GM21367 (cell line): ENCODE measurements around the gene MMP14.
"Not testable (repeated sequence)": the region's sequence is repeated elsewhere in the genome, so short reads cannot be mapped to it uniquely, and the experiment has no call there.

Experiments used
- ATAC-seq: cut with Tn5 transposase; IDR thresholded peaks from one replicate; pipeline ENCODE4 v1.9.1; 2021; ENCODE audit not compliant: unreplicated experiment

The MMP14 gene

DNA sequence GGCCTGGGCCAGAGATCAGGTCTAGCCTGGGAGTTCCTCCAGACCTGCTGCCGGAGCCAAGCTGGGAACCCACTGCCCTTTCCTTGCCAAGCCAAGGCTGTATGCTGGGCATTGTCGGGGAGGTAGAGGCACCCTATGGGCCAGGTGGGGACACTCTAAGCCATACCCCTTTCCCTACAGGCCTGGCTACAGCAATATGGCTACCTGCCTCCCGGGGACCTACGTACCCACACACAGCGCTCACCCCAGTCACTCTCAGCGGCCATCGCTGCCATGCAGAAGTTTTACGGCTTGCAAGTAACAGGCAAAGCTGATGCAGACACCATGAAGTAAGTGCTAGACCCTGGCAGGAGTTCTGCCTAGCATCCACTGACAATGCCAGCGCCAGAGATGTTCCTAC lies 4.9 kb downstream of the MMP14 start:
- no peak for ATAC-seq

DNA sequence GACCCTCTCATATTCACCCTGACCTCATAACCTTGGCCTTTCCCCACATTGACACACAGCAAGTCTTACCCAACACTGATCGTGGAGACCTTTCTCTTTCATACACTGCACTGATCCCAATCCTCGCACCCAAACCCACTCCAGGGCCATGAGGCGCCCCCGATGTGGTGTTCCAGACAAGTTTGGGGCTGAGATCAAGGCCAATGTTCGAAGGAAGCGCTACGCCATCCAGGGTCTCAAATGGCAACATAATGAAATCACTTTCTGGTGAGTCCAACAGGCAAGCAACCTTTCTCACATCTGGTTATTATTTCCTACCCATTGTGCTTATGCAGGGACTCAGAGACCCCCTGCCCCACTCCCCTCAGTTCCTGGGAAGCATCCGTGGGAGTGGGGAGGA lies 5.4 kb downstream of the MMP14 start:
- ATAC-seq = no peak

- ATAC-seq = no peak
Observed at GRCh38 chr14:22842211-22843122, 6.1 kb downstream of the MMP14 start.

GRCh38 chr14:22843123-22843925 lies 6.9 kb downstream of the MMP14 start:
- ATAC-seq = no peak

- ATAC-seq = no peak
Observed at GRCh38 chr14:22844221-22845102, 8.1 kb downstream of the MMP14 start.

- ATAC-seq = no peak
Observed at GRCh38 chr14:22845103-22845394, 8.7 kb downstream of the MMP14 start.

- ATAC-seq = no peak
Observed at GRCh38 chr14:22845821-22846625, 9.6 kb downstream of the MMP14 start.

GRCh38 chr14:22846811-22847307 lies 10.5 kb downstream of the MMP14 start:
- ATAC-seq = no peak

DNA sequence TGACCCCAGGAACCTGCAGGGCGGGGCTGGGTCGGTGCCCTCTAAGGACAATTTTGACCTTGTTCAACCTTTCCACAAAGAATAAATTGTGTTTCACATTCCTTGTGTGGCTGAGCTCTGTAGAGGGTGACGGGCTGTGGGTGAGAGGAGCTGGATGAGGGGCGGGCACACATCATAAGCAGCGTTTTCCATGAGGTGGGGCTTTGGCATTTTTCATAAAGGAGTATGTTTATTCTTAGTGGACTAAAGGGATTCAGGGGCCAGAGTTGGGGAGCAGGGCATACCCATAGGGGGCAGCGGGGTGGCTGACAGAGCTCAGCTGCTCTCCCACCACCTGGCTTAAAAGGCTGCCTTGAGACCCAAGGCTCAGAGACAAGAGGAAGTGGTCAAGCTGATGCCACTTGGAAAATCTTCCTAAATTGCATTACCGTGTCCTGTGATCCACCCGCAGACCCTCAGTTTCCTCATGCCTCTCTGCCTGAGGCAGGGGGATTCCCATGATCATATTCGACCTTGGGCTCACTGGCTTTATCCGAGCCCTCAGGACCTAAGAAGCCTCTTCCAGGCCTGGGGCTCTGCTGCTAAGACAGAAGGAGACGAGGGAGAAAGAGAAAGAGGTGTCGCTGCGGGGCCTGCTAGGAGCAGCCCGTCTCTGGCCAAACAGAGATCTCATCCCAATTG lies 11.4 kb downstream of the MMP14 start:
- ATAC-seq = no peak

- ATAC-seq = no peak
Observed at GRCh38 chr14:22848351-22849164, 12.2 kb downstream of the MMP14 start.

DNA sequence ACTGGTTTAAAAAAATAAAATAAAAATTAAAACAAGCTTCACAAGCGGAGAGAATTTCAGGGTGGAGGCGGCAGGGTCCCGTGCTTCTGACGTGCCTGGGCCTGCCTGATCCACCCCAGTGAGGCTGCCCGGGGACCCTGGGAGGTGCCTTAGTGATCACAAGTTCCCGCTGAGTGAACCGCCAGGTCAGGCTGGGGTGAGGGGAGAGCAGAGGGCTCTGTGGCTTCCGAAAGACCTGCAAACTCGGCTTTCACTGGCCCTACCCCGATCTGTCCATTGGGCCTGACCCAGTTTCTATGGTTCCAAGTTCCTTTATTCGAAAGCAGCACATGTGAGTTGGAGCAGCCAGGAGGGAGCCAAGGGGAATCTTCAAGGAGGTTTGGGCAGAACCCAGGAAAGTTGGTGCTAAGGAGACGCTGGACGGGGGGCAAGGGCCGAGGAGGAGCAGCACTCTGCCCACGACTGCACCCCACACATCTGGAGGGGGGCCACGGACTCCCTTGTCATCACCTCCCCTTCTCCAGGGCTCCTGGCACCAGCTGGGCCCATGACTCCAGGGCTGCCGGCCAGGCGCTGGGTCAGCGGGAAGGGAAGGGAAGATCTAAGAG lies 12.9 kb downstream of the MMP14 start:
- no peak for ATAC-seq

GRCh38 chr14:22850944-22851764 lies 14.8 kb downstream of the MMP14 start:
- ATAC-seq = no peak

DNA sequence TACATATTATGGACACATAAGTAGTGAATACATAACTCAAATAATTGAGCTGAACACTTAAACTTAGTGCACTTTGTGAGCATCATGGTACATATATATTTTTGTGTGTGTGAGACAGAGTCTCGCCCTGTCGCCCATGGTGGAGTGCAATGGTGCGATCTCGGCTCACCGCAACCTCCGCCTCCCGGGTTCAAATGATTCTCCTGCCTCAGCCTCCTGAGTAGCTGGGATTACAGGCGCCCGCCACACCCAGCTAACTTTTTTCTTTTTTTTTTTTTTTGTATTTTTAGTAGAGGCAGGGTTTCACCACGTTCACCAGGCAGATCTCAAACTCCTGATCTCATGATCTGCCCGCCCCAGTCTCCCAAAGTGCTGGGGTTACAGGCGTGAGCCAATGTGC lies 15.8 kb downstream of the MMP14 start:
- ATAC-seq = not testable (repeated sequence)

GRCh38 chr14:22852599-22852939 lies 16.2 kb downstream of the MMP14 start:
- ATAC-seq = no peak

DNA sequence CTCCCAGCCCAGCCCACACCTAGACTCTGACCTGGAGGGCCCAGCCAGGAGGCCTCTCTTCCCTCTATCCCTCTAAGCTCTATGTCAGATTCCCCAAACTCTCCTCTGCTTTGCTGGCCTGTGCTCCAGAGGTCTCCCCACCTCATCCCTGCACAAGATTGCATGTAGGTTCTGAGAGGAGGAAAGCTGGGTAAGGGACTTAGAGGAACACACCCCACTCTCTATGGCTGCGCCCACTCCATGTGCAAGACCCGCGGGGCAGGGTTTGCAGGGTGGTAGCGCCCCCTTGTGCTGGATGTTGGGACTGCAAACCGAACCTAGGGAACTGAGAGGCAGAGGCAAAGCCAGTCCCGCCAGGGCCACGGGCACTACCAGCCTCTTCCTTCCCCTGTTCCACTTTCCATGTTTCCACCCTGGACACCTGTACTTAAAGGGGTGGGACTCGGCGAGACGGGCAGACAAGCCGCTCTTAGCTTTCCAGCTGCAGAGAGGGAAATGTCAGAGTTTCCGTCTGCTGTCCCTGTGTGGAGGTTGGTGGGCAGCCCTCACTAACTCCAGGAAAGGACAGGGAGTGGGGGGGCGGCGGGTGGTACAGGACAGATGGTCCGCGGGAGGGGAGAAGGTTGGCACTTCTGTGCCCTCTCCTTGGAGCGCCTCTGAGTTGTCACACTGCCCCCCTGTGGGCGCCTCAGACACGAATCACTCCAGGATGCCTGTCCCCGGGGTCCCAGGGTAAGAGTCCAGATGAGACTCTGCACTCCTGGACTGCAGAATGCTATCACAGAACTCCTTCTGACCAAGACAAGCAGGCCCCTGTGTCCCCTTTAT lies 16.8 kb downstream of the MMP14 start:
- peak; percentile 46 for ATAC-seq

DNA sequence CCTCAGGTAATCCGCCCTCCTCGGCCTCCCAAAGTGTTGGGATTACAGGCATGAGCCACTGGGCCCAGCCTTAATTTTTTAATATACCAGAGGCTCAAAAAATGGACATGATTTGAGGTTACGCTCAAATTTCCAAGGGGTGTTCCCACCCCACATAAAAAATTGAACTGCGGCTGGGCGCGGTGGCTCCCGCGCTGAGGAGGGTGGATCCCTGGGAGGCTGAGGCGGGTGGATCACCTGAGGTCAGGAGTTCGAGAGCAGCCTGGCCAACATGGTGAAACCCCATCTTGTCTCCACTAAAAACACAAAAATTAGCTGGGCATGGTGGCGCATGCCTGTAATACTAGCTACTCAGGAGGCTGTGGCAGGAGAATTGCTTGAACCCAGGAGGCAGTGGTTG lies 17.9 kb downstream of the MMP14 start:
- not testable (repeated sequence) for ATAC-seq
